ENCODE results near the gene SRC.

SRC gene

GRCh38 chr20:37305079-37305478 is 40.9 kb upstream of the SRC start:
- no peak for DNase-seq (ENCODE audit: low read depth in 1 of 2, low spot score in 1 of 2)
- Histone ChIP-seq H3K4me3 (replicated peaks; ENCODE audit: insufficient read depth, low read length) (no peak overlapping the region), H3K27ac (replicated peaks) (no peak overlapping the region), H3K27me3 (ENCODE audit: insufficient read depth, poor library complexity, severe bottlenecking) (no peaks in the 10 kb centered on the region)
- TF ChIP-seq SPI1 (IDR thresholded peaks at IDR 0.05; ENCODE audit: borderline replicate concordance, low read depth) = no peak
- no peak for TF ChIP-seq POLR2AphosphoS5 (IDR thresholded peaks at IDR 0.05; ENCODE audit: low read depth)
- TF ChIP-seq GABPA (IDR thresholded peaks at IDR 0.05; ENCODE audit: low read depth) = no peak
- TF ChIP-seq CTCF (IDR thresholded peaks at IDR 0.05; ENCODE audit: insufficient read depth, low read length) = no peak
- TF ChIP-seq, protein P1, sequence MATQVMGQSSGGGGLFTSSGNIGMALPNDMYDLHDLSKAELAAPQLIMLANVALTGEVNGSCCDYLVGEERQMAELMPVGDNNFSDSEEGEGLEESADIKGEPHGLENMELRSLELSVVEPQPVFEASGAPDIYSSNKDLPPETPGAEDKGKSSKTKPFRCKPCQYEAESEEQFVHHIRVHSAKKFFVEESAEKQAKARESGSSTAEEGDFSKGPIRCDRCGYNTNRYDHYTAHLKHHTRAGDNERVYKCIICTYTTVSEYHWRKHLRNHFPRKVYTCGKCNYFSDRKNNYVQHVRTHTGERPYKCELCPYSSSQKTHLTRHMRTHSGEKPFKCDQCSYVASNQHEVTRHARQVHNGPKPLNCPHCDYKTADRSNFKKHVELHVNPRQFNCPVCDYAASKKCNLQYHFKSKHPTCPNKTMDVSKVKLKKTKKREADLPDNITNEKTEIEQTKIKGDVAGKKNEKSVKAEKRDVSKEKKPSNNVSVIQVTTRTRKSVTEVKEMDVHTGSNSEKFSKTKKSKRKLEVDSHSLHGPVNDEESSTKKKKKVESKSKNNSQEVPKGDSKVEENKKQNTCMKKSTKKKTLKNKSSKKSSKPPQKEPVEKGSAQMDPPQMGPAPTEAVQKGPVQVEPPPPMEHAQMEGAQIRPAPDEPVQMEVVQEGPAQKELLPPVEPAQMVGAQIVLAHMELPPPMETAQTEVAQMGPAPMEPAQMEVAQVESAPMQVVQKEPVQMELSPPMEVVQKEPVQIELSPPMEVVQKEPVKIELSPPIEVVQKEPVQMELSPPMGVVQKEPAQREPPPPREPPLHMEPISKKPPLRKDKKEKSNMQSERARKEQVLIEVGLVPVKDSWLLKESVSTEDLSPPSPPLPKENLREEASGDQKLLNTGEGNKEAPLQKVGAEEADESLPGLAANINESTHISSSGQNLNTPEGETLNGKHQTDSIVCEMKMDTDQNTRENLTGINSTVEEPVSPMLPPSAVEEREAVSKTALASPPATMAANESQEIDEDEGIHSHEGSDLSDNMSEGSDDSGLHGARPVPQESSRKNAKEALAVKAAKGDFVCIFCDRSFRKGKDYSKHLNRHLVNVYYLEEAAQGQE (IDR thresholded peaks at IDR 0.05; ENCODE audit: insufficient replicate concordance, low read depth) = no peak

GRCh38 chr20:37305839-37306238 is 40.1 kb upstream of the SRC start:
- Histone ChIP-seq H3K4me3 (replicated peaks; ENCODE audit: insufficient read depth, low read length) (no peak overlapping the region), H3K27me3 (ENCODE audit: insufficient read depth, poor library complexity, severe bottlenecking) (no peaks in the 10 kb centered on the region), H3K27ac (replicated peaks) (no peak overlapping the region)
- no peak for TF ChIP-seq GABPA (IDR thresholded peaks at IDR 0.05; ENCODE audit: low read depth)
- TF ChIP-seq, protein P1 (IDR thresholded peaks at IDR 0.05; ENCODE audit: insufficient replicate concordance, low read depth) = no peak
- DNase-seq (ENCODE audit: low read depth in 1 of 2, low spot score in 1 of 2) = no peak

- TF ChIP-seq POLR2AphosphoS5 (IDR thresholded peaks at IDR 0.05; ENCODE audit: low read depth) = no peak
- TF ChIP-seq CTCF (IDR thresholded peaks at IDR 0.05; ENCODE audit: insufficient read depth, low read length) = no peak
- TF ChIP-seq SPI1 (IDR thresholded peaks at IDR 0.05; ENCODE audit: borderline replicate concordance, low read depth) = no peak
- TF ChIP-seq GABPA (IDR thresholded peaks at IDR 0.05; ENCODE audit: low read depth) = no peak
- TF ChIP-seq, protein P1 (IDR thresholded peaks at IDR 0.05; ENCODE audit: insufficient replicate concordance, low read depth) = no peak
- no peak overlapping the region for H3K27ac ChIP-seq (replicated peaks)
- no peak for DNase-seq (ENCODE audit: low read depth in 1 of 2, low spot score in 1 of 2)
These were observed 37.6 kb upstream of the SRC start for GRCh38 chr20:37308086-37309050.

More at GRCh38 chr20:37308086-37309050, 37.6 kb upstream of the SRC start:
- Histone ChIP-seq H3K4me3 (replicated peaks; ENCODE audit: insufficient read depth, low read length) (no peak overlapping the region), H3K27me3 (ENCODE audit: insufficient read depth, poor library complexity, severe bottlenecking) (no peaks in the 10 kb centered on the region)

Data from HL-60 (cell line).